Upper lobe of left lung (tissue), 6 donors: ENCODE results near the gene ISLR. TPM values are rescaled to one million over a fixed set of nuclear protein-coding genes. Genes with fewer than 3 reads are reported as not detected.

Experiments
- ATAC-seq, 2 donors: fragments of 200-7000 bp; cut with Tn5 transposase; one replicate each; pipeline ENCODE4 v1.9.1; 2022; ENCODE audit warnings: mild to moderate bottlenecking in 2 of 2, moderate library complexity in 2 of 2; ENCODE audit not compliant: low FRiP score in 2 of 2
- DNase-seq, 2 donors: peaks; one replicate each; pipeline ENCODE4 v3.0.0-alpha.2; 2019 to 2020
- H3K27ac ChIP-seq, 4 donors: fragments of 200-600 bp; sonication (generic); one replicate each; pipeline ENCODE4 v1.5.1; 2016 to 2019
- H3K27me3 ChIP-seq, 4 donors: fragments of 200-600 bp; sonication (generic); one replicate each; pipeline ENCODE4 v1.5.1; 2017 to 2019
- H3K36me3 ChIP-seq, 4 donors: fragments of 200-600 bp; sonication (generic); one replicate each; pipeline ENCODE4 v1.5.1; 2016 to 2019
- H3K4me1 ChIP-seq, 4 donors: fragments of 200-600 bp; sonication (generic); one replicate each; pipeline ENCODE4 v1.5.1; 2018 to 2019
- H3K4me3 ChIP-seq, 4 donors: fragments of 200-600 bp; sonication (generic); one replicate each; pipeline ENCODE4 v1.5.1; 2017 to 2019; ENCODE audit warnings: mild to moderate bottlenecking in 2 of 4, moderate library complexity in 1 of 4
- H3K9me3 ChIP-seq, 4 donors: fragments of 200-600 bp; sonication (generic); one replicate each; pipeline ENCODE4 v1.5.1; 2018 to 2019
- EP300 ChIP-seq, 4 donors: sonication (generic); formaldehyde crosslinking; IDR thresholded peaks; one replicate each; pipeline ENCODE4 v1.5.1; 2017; ENCODE audit warnings: antibody characterized with exemption in 4 of 4, control low read depth in 2 of 4
- POLR2A ChIP-seq, 4 donors: fragments of 450-650 bp; IDR thresholded peaks; one replicate each; pipeline ENCODE4 v1.5.1; 2016 to 2017; ENCODE audit warnings: antibody characterized with exemption in 4 of 4, mild to moderate bottlenecking in 2 of 4
- POLR2AphosphoS5 ChIP-seq, 2 donors: sonication (generic); formaldehyde crosslinking; IDR thresholded peaks; one replicate each; pipeline ENCODE4 v1.5.1; 2017; ENCODE audit warnings: antibody characterized with exemption in 2 of 2
- WGBS, 2 donors: methylation state at CpG; one replicate each; pipeline ENCODE4 v1.1.5; 2017 to 2018; 5-methylcytosine and 5-hydroxymethylcytosine counted together
- total RNA-seq, 6 donors: library from RNA; depleted of rRNA in 4 of 6; stranded (reverse); fragments of >200 nt in 4 of 6; gene quantifications; one replicate each; pipeline versions ENCODE4 v1.1.0 to v1.2.1, GENCODE V29; 2016 to 2021
- TF ChIP-seq, protein P1 (sequence below), 6 experiments: fragments of 450-650 bp in 4 of 6; fragments of 200-600 bp in 2 of 6; sonication (generic) in 2 of 6; IDR thresholded peaks; one replicate each; pipeline ENCODE4 v1.5.1; 2016 to 2019; ENCODE audit warnings: antibody characterized with exemption in 6 of 6
- donor health status: DM: no; HTN: no; CAD: no; lungs with moderate emphysema.
- donor health status: DM: no; HTN: yes; CAD: no; lungs with severe emphysema.

ISLR gene
- total RNA-seq, 6 donors from 2014 or later = 11.5 to 48.4 (median 21.3) TPM

DNA sequence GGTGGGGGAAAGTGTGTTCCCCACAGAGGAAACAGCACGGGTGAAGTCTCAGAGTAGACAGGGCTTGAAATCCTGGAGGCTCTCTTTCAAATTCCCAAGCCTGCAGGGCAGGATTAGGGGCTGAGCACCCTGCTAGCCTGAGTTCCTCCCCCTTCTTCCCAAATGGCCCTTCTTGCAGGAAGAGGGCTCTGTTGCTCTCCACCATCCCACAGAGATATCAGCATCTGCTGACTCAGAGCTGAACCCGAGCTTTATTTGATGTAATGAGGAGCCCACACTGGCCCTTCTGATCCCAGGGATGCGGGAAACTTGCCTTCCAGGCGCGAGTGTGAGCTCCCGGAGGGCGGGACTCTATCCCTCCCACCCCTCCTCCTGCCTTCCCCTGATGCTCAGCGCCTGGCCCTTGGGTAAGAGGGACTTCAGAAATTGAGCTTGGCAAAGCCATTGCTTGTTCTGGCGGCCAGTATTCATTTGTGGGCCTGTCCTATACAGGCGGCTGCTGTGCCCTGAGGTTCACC, 30.5 kb downstream of the ISLR start:
- WGBS, 2 donors = 39 to 64% methylated on average over 4 to 10 of the region's 10 CpGs
- no peaks in the 10 kb centered on the region for H3K36me3 ChIP-seq
- peaks cover 0 to 14% (median 3%) of the 10 kb centered on the region in 4 donors for H3K4me1 ChIP-seq
- H3K27me3 ChIP-seq = no peaks in the 10 kb centered on the region
- no peak for TF ChIP-seq POLR2AphosphoS5 (IDR thresholded peaks at IDR 0.05)
- no peak for TF ChIP-seq EP300 (IDR thresholded peaks at IDR 0.05)
- no peak for TF ChIP-seq POLR2A (IDR thresholded peaks at IDR 0.05)
- TF ChIP-seq, protein P1, sequence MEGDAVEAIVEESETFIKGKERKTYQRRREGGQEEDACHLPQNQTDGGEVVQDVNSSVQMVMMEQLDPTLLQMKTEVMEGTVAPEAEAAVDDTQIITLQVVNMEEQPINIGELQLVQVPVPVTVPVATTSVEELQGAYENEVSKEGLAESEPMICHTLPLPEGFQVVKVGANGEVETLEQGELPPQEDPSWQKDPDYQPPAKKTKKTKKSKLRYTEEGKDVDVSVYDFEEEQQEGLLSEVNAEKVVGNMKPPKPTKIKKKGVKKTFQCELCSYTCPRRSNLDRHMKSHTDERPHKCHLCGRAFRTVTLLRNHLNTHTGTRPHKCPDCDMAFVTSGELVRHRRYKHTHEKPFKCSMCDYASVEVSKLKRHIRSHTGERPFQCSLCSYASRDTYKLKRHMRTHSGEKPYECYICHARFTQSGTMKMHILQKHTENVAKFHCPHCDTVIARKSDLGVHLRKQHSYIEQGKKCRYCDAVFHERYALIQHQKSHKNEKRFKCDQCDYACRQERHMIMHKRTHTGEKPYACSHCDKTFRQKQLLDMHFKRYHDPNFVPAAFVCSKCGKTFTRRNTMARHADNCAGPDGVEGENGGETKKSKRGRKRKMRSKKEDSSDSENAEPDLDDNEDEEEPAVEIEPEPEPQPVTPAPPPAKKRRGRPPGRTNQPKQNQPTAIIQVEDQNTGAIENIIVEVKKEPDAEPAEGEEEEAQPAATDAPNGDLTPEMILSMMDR (IDR thresholded peaks at IDR 0.05) = no peak
- DNase-seq (no peak), ATAC-seq (no peak)
- H3K27ac ChIP-seq = no peak overlapping the region
- H3K4me3 ChIP-seq = no peak overlapping the region
- no peaks in the 10 kb centered on the region for H3K9me3 ChIP-seq

DNA sequence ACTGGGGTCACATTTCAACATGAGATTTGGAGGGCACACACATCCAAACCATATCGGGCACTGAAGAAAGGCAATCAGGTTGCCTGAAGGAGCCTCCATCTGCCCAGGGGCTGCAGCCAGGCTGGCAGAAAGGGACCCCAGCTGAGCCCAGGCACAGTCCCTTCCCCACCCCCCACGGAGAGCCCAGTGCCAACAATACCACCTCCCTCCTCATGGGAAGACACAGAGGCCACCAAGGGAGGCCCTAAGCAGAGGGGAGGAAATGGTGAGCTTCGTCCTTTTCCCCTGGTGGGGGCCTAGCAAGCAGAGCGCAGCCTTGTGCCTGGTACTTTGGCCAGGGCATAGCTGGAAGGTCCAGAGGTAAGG, 32.1 kb downstream of the ISLR start:
- Histone ChIP-seq H3K27ac (no peak overlapping the region), H3K27me3 (no peaks in the 10 kb centered on the region), H3K36me3 (no peaks in the 10 kb centered on the region), H3K9me3 (no peaks in the 10 kb centered on the region), H3K4me1 (peaks cover 0 to 9% (median 0%) of the 10 kb centered on the region in 4 donors), H3K4me3 (no peak overlapping the region)
- no peak for DNase-seq
- 72 to 83% methylated on average over 1 to 4 of the region's 4 CpGs for WGBS, 2 donors
- TF ChIP-seq EP300 (IDR thresholded peaks at IDR 0.05) (no peak), POLR2A (IDR thresholded peaks at IDR 0.05) (no peak), POLR2AphosphoS5 (IDR thresholded peaks at IDR 0.05) (no peak)
- TF ChIP-seq, protein P1 (IDR thresholded peaks at IDR 0.05) = no peak
- no peak for ATAC-seq

DNA sequence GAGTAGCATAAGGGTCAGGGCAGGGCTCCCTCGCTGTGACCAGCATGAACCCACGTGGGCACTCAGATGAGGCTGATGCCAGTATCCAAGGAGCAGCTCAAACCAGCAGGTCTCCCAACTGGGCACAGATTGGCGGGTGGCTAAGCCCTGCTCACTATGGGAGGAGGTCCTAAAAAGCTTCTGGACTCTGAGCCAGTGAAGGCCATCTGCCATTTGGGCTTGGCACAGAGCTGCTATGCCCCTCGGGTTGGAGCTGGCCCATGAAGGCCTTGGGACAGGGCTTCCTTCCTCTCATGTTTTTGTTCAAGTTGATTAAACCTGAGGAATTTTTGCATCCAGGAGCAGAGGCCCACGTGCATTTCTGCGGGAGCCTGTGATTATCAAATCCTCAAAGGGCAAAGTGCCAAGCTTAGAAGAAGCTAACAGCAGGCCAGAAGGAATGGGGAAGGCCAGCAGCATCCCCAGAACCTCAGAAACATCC, 33.3 kb downstream of the ISLR start:
- TF ChIP-seq EP300 (IDR thresholded peaks at IDR 0.05) (no peak), POLR2A (IDR thresholded peaks at IDR 0.05) (no peak), POLR2AphosphoS5 (IDR thresholded peaks at IDR 0.05) (no peak)
- TF ChIP-seq, protein P1 (IDR thresholded peaks at IDR 0.05) = no peak
- DNase-seq (no peak), ATAC-seq (no peak)
- Histone ChIP-seq H3K27ac (no peak overlapping the region), H3K4me3 (no peak overlapping the region), H3K9me3 (no peaks in the 10 kb centered on the region), H3K4me1 (peaks cover 0 to 6% (median 0%) of the 10 kb centered on the region in 4 donors), H3K36me3 (no peaks in the 10 kb centered on the region), H3K27me3 (no peaks in the 10 kb centered on the region)
- 55 to 74% methylated on average over 6 of the region's 6 CpGs for WGBS, 2 donors

DNA sequence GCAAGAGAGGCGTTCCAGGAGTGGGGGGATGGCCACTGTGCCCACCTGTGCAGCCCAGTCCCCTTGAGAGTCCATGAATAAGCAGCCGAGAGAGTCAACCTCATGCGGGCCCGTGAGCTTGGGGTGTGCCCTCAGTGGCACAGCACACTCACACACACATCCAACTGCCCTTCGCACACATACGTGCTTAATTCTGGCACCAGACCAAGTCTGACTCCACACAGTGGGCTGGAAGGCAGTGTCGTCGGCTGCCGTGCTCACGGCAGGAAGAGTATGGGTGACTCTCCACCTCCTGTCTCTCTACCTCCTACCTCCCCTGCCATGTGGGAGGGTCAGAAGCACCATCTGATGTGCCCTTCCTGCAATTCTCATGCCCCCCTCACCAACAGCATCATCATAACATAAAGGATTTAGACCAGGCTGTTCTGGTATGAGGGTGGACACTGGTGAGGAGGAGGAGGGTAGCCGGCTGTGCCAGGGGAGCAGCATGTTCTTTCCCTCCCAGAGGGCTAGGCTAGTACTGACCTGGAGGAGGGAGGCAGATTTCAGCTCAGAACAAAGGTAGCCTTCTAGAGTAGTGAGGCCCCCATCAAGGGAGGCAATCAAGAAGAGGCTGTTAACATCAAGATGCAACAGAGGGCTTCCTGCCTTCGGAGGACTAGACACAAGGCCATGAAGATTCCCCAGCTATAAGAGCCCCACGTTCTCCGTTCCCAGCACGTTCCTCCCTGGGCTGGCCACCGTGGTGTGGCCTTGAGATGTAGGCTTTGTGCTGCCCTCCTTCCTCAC, 34.3 kb downstream of the ISLR start:
- no peak overlapping the region for H3K4me3 ChIP-seq
- no peaks in the 10 kb centered on the region for H3K36me3 ChIP-seq
- no peak for ATAC-seq
- no peaks in the 10 kb centered on the region for H3K9me3 ChIP-seq
- 71 to 82% methylated on average over 10 to 16 of the region's 16 CpGs for WGBS, 2 donors
- H3K27me3 ChIP-seq = no peaks in the 10 kb centered on the region
- no peak for TF ChIP-seq POLR2A (IDR thresholded peaks at IDR 0.05)
- TF ChIP-seq, protein P1 (IDR thresholded peaks at IDR 0.05) = no peak
- TF ChIP-seq EP300 (IDR thresholded peaks at IDR 0.05) = no peak
- no peak for TF ChIP-seq POLR2AphosphoS5 (IDR thresholded peaks at IDR 0.05)
- H3K4me1 ChIP-seq = peaks cover 0 to 2% (median 0%) of the 10 kb centered on the region in 4 donors
- H3K27ac ChIP-seq = no peak overlapping the region
- DNase-seq = no peak
